Measurements from ENCODE around the gene KCNMB1.

The KCNMB1 gene

GRCh38 chr5:170388818-170389549, at the start of gene KCNMB1:
Gene KCNMB1, minus strand, starts transcription at chr5:170389367. Its CDS starts 3,920 bp downstream, at chr5:170385447.
- ATAC-seq (no peak), DNase-seq (no peak)

GRCh38 chr5:170438581-170438980, 49.4 kb upstream of the KCNMB1 start:
- DNase-seq (no peak), ATAC-seq (no peak)

- DNase-seq (no peak), ATAC-seq (no peak)
Measured at GRCh38 chr5:170437621-170438375, 48.6 kb upstream of the KCNMB1 start.

GRCh38 chr5:170436335-170436734, 47.2 kb upstream of the KCNMB1 start:
- no peak for ATAC-seq

GRCh38 chr5:170434966-170435605, 45.9 kb upstream of the KCNMB1 start:
- DNase-seq, result peak; percentile 68
- ATAC-seq, result peak; percentile 58

More at GRCh38 chr5:170436335-170436734, 47.2 kb upstream of the KCNMB1 start:
- no peak for DNase-seq

GRCh38 chr5:170432669-170433068, 43.5 kb upstream of the KCNMB1 start:
- DNase-seq, result no peak
- ATAC-seq, result no peak

- no peak for DNase-seq
- ATAC-seq, result no peak
Measured at GRCh38 chr5:170431571-170431970, 42.4 kb upstream of the KCNMB1 start.

GRCh38 chr5:170430866-170431437, 41.8 kb upstream of the KCNMB1 start:
- ATAC-seq, result no peak
- DNase-seq, result no peak

- ATAC-seq, result no peak
- DNase-seq, result no peak
Measured at GRCh38 chr5:170430256-170430655, 41.1 kb upstream of the KCNMB1 start.

GRCh38 chr5:170429014-170429413, 39.8 kb upstream of the KCNMB1 start:
- ATAC-seq (no peak), DNase-seq (no peak)

GRCh38 chr5:170427672-170428236, 38.6 kb upstream of the KCNMB1 start:
- DNase-seq (no peak), ATAC-seq (no peak)

GRCh38 chr5:170426786-170427185, 37.6 kb upstream of the KCNMB1 start:
- ATAC-seq (no peak), DNase-seq (no peak)

GRCh38 chr5:170426149-170426767, 37.1 kb upstream of the KCNMB1 start:
- no peak for ATAC-seq
- no peak for DNase-seq

GRCh38 chr5:170425731-170426130, 36.6 kb upstream of the KCNMB1 start:
- ATAC-seq (no peak), DNase-seq (no peak)

- ATAC-seq (no peak), DNase-seq (no peak)
Measured at GRCh38 chr5:170424629-170425028, 35.5 kb upstream of the KCNMB1 start.

GRCh38 chr5:170423692-170424091, 34.5 kb upstream of the KCNMB1 start:
- no peak for DNase-seq
- no peak for ATAC-seq

GRCh38 chr5:170421826-170422225, 32.7 kb upstream of the KCNMB1 start:
- DNase-seq, result no peak
- ATAC-seq, result no peak

GRCh38 chr5:170420806-170421412, 31.7 kb upstream of the KCNMB1 start:
- ATAC-seq (peak; percentile 74), DNase-seq (peak; percentile 59)

GRCh38 chr5:170419643-170420042, 30.5 kb upstream of the KCNMB1 start:
- DNase-seq, result no peak
- no peak for ATAC-seq

- DNase-seq (no peak), ATAC-seq (no peak)
Measured at GRCh38 chr5:170418736-170419135, 29.6 kb upstream of the KCNMB1 start.

GRCh38 chr5:170416526-170416925, 27.4 kb upstream of the KCNMB1 start:
- no peak for DNase-seq
- ATAC-seq, result no peak

All from stimulated activated naive CD8-positive, alpha-beta T cell treated with anti-CD3 and anti-CD28 coated beads, Interleukin-15, Interleukin-2, amounts not matched to agents 100 U/mL and 50 U/mL, for 24 hours (primary cell).